Measurements from ENCODE around the gene ASPA. TPM values are rescaled to one million over a fixed set of nuclear protein-coding genes. Genes with fewer than 3 reads are reported as not detected.
A peak's percentile ranks its signal among the peaks of the same experiment; 100 is the strongest.
"Not testable (repeated sequence)": the region's sequence is repeated elsewhere in the genome, so short reads cannot be mapped to it uniquely, and the experiment has no call there.

Gene ASPA
- total RNA-seq, 1 donor from 2014 or later, result not detected

GRCh38 chr17:3514873-3515272 is 39.1 kb downstream of the ASPA start:
- Mint-ChIP-seq H3K27me3 (ENCODE audit: low read depth) (peaks cover 5% of the 10 kb centered on the region), H3K4me3 (no peak overlapping the region), H3K27ac (ENCODE audit: unreplicated experiment) (peak overlapping the region; percentile 51), H3K36me3 (ENCODE audit: low read depth) (peaks cover 3% of the 10 kb centered on the region), H3K4me1 (peaks cover 50% of the 10 kb centered on the region), H3K9me3 (peaks cover 2% of the 10 kb centered on the region)
- DNase-seq (ENCODE audit: low read depth, low spot score), result no peak
- TF ChIP-seq, protein P1, sequence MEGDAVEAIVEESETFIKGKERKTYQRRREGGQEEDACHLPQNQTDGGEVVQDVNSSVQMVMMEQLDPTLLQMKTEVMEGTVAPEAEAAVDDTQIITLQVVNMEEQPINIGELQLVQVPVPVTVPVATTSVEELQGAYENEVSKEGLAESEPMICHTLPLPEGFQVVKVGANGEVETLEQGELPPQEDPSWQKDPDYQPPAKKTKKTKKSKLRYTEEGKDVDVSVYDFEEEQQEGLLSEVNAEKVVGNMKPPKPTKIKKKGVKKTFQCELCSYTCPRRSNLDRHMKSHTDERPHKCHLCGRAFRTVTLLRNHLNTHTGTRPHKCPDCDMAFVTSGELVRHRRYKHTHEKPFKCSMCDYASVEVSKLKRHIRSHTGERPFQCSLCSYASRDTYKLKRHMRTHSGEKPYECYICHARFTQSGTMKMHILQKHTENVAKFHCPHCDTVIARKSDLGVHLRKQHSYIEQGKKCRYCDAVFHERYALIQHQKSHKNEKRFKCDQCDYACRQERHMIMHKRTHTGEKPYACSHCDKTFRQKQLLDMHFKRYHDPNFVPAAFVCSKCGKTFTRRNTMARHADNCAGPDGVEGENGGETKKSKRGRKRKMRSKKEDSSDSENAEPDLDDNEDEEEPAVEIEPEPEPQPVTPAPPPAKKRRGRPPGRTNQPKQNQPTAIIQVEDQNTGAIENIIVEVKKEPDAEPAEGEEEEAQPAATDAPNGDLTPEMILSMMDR (conservative IDR thresholded peaks at IDR 0.05), result no peak

- H3K9me3 Mint-ChIP-seq; DNase-seq (ENCODE audit: low read depth, low spot score); H3K36me3 Mint-ChIP-seq (ENCODE audit: low read depth); H3K27me3 Mint-ChIP-seq (ENCODE audit: low read depth); H3K4me3 Mint-ChIP-seq; H3K27ac Mint-ChIP-seq (ENCODE audit: unreplicated experiment): not testable (repeated sequence)
- peaks cover 17% of the 10 kb centered on the region for H3K4me1 Mint-ChIP-seq
These were observed 43.7 kb downstream of the ASPA start for GRCh38 chr17:3519472-3519871.

DNA sequence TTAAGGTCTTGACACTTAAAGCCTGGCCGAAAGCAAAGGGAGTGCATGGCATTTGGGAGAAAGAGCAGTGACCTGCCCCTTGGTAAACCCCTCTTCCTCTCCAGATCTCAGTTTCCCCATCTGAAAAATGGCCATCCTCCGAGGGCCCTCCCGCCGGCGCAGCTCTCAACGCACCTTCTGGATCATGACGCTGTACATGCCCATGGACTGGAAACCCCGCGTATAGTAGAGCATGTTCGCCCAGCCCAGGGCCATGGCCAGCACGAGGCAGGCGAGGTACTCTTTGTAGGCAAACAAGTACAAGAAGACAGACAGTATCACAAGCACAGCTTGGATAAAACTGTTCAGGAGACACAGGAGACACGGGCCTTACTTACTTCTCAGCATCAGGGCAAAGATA is 48.2 kb downstream of the ASPA start:
- no peaks in the 10 kb centered on the region for H3K27me3 Mint-ChIP-seq (ENCODE audit: low read depth)
- TF ChIP-seq, protein P1 (conservative IDR thresholded peaks at IDR 0.05), result no peak
- no peak for DNase-seq (ENCODE audit: low read depth, low spot score)
- peaks cover 2% of the 10 kb centered on the region for H3K36me3 Mint-ChIP-seq (ENCODE audit: low read depth)
- peaks cover 24% of the 10 kb centered on the region for H3K4me1 Mint-ChIP-seq
- H3K9me3 Mint-ChIP-seq, result peaks cover 2% of the 10 kb centered on the region
- no peak overlapping the region for H3K4me3 Mint-ChIP-seq
- H3K27ac Mint-ChIP-seq (ENCODE audit: unreplicated experiment), result no peak overlapping the region

DNA sequence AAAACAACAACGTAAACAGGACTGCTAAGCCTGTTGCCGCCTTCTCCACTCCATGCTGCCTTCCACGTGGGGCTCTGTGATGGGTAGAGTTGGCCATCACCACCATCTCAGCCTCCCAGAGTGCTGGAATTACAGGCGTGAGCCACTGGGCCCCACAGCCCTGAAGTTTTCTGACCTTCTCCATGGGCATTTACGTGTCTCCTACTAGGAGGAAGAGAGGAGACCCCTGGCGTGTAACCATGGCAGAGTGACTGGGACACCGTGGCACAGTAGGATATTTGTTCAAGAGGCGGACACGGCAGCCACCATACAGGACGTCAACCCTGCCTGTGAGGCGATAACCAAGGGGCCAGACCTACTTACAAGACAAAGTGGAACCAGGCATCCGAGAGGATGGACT is 50.7 kb downstream of the ASPA start:
- Mint-ChIP-seq H3K4me1 (peaks cover 45% of the 10 kb centered on the region), H3K27ac (ENCODE audit: unreplicated experiment) (no peak overlapping the region), H3K4me3 (no peak overlapping the region), H3K9me3 (peaks cover 2% of the 10 kb centered on the region), H3K27me3 (ENCODE audit: low read depth) (no peaks in the 10 kb centered on the region), H3K36me3 (ENCODE audit: low read depth) (no peaks in the 10 kb centered on the region)
- TF ChIP-seq, protein P1 (conservative IDR thresholded peaks at IDR 0.05), result no peak
- no peak for DNase-seq (ENCODE audit: low read depth, low spot score)

GRCh38 chr17:3526971-3527370 is 51.2 kb downstream of the ASPA start:
- Mint-ChIP-seq H3K27me3 (ENCODE audit: low read depth) (no peaks in the 10 kb centered on the region), H3K27ac (ENCODE audit: unreplicated experiment) (no peak overlapping the region), H3K9me3 (peaks cover 2% of the 10 kb centered on the region), H3K36me3 (ENCODE audit: low read depth) (no peaks in the 10 kb centered on the region), H3K4me1 (peaks cover 50% of the 10 kb centered on the region), H3K4me3 (no peak overlapping the region)
- TF ChIP-seq, protein P1 (conservative IDR thresholded peaks at IDR 0.05), result no peak
- DNase-seq (ENCODE audit: low read depth, low spot score), result no peak

- Mint-ChIP-seq H3K27me3 (ENCODE audit: low read depth) (no peaks in the 10 kb centered on the region), H3K9me3 (peaks cover 2% of the 10 kb centered on the region), H3K27ac (ENCODE audit: unreplicated experiment) (no peak overlapping the region), H3K4me3 (no peak overlapping the region), H3K4me1 (peaks cover 51% of the 10 kb centered on the region), H3K36me3 (ENCODE audit: low read depth) (no peaks in the 10 kb centered on the region)
- DNase-seq (ENCODE audit: low read depth, low spot score), result no peak
- TF ChIP-seq, protein P1 (conservative IDR thresholded peaks at IDR 0.05), result no peak
These were observed 51.7 kb downstream of the ASPA start for GRCh38 chr17:3527468-3527867.
